Fibroblast of lung (primary cell): ENCODE results near the gene IGFBP6.

Experiments
- EZH2 ChIP-seq: IDR thresholded peaks from 2 replicates; pipeline ENCODE4 v1.5.1; 2012; ENCODE audit warnings: low read length, control low read depth, mild to moderate bottlenecking; ENCODE audit errors: missing control alignments
- TF ChIP-seq, protein P1 (sequence below), 2 donors: IDR thresholded peaks in 1 of 2; conservative IDR thresholded peaks in 1 of 2; 1 replicate in 1 of 2; 2 replicates in 1 of 2; pipeline ENCODE4 v1.5.1; 2011 to 2012; ENCODE audit warnings: low read length in 2 of 2, control low read depth in 1 of 2, inconsistent platforms in 1 of 2, low read depth in 1 of 2, mild to moderate bottlenecking in 1 of 2

DNA sequence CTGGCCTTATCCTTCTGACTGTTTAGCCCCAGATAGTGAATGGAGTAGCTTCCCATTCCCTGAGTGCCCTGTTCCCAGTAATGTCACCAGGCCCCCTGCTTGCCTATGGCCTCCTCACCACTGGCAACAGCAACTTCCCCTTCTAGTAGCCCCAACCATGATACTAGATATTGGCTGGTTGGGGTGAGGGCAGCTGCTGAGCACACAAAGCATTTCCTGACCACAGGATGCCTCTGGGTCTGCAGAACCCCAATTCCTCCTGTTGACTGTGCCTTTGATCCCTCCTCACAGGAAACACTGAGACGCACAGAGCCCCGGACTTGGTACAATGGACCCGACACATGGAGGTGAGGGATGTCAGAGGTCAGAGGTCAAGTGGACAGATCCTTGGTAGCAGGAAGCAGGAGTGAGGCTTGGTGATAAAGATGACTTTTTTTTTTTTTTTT is 6.4 kb downstream of the IGFBP6 start:
- TF ChIP-seq, protein P1, sequence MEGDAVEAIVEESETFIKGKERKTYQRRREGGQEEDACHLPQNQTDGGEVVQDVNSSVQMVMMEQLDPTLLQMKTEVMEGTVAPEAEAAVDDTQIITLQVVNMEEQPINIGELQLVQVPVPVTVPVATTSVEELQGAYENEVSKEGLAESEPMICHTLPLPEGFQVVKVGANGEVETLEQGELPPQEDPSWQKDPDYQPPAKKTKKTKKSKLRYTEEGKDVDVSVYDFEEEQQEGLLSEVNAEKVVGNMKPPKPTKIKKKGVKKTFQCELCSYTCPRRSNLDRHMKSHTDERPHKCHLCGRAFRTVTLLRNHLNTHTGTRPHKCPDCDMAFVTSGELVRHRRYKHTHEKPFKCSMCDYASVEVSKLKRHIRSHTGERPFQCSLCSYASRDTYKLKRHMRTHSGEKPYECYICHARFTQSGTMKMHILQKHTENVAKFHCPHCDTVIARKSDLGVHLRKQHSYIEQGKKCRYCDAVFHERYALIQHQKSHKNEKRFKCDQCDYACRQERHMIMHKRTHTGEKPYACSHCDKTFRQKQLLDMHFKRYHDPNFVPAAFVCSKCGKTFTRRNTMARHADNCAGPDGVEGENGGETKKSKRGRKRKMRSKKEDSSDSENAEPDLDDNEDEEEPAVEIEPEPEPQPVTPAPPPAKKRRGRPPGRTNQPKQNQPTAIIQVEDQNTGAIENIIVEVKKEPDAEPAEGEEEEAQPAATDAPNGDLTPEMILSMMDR (conservative IDR thresholded peaks at IDR 0.05 in 1 of 2, IDR thresholded peaks at IDR 0.05 in 1 of 2; ENCODE audit: low read depth in 1 of 2, low read length in 2 of 2): no peak
- TF ChIP-seq EZH2: no peak
